SK-MEL-5 (cell line): ENCODE measurements around the gene THSD4. TPM values are rescaled to one million over a fixed set of nuclear protein-coding genes. Genes with fewer than 3 reads are reported as not detected.

Experiments
- DNase-seq: peaks from one replicate; pipeline ENCODE4 v3.0.0-alpha.2; 2016; ENCODE audit warnings: low read depth, low spot score
- in situ Hi-C: cut with HindIII; loops from 2 replicates; pipeline ENCODE4 v1.10.0; 2016; ENCODE audit warnings: low sequenced_read_pairs, high pct_unique_total_duplicates, low pct_unique_long_range_greater_than_20kb
- total RNA-seq: library from RNA; depleted of rRNA; stranded (reverse); fragments of >200 nt; shearing (Covaris generic); gene quantifications from 2 replicates; pipeline ENCODE4 v1.2.3, GENCODE V29; 2014

THSD4 gene
- total RNA-seq, 1 experiment from 2014 or later = 0.50 TPM

- in situ Hi-C loops = no loop called here
- DNase-seq = no peak
Measured at GRCh38 chr15:71279757-71280141, 164.5 kb downstream of the THSD4 start.

GRCh38 chr15:71280206-71280605 lies 164.9 kb downstream of the THSD4 start:
- DNase-seq = no peak
- in situ Hi-C loops = no loop called here

GRCh38 chr15:71281256-71281655 lies 166.0 kb downstream of the THSD4 start:
- in situ Hi-C loops = no loop called here

GRCh38 chr15:71282076-71282475 lies 166.8 kb downstream of the THSD4 start:
- DNase-seq = no peak

More at GRCh38 chr15:71281256-71281655, 166.0 kb downstream of the THSD4 start:
- no peak for DNase-seq

GRCh38 chr15:71288348-71288955 lies 173.2 kb downstream of the THSD4 start:
- in situ Hi-C loops = no loop called here

More at GRCh38 chr15:71282076-71282475, 166.8 kb downstream of the THSD4 start:
- in situ Hi-C loops = no loop called here

GRCh38 chr15:71290002-71290401 lies 174.7 kb downstream of the THSD4 start:
- DNase-seq = no peak
- in situ Hi-C loops = no loop called here

More at GRCh38 chr15:71288348-71288955, 173.2 kb downstream of the THSD4 start:
- DNase-seq = no peak

GRCh38 chr15:71290881-71291635 lies 175.8 kb downstream of the THSD4 start:
- in situ Hi-C loops = no loop called here

GRCh38 chr15:71291723-71292122 lies 176.5 kb downstream of the THSD4 start:
- no peak for DNase-seq
- in situ Hi-C loops = no loop called here

More at GRCh38 chr15:71290881-71291635, 175.8 kb downstream of the THSD4 start:
- no peak for DNase-seq

- no peak for DNase-seq
- in situ Hi-C loops = no loop called here
Measured at GRCh38 chr15:71293723-71294122, 178.5 kb downstream of the THSD4 start.

GRCh38 chr15:71294251-71294910 lies 179.1 kb downstream of the THSD4 start:
- no peak for DNase-seq
- in situ Hi-C loops = no loop called here

- no peak for DNase-seq
- in situ Hi-C loops = no loop called here
Measured at GRCh38 chr15:71294911-71295602, 179.8 kb downstream of the THSD4 start.

- DNase-seq = no peak
- in situ Hi-C loops = no loop called here
Measured at GRCh38 chr15:71295603-71296314, 180.5 kb downstream of the THSD4 start.

- in situ Hi-C loops = no loop called here
- no peak for DNase-seq
Measured at GRCh38 chr15:71296315-71296679, 181.0 kb downstream of the THSD4 start.

GRCh38 chr15:71301958-71302621 lies 186.8 kb downstream of the THSD4 start:
- no peak for DNase-seq
- in situ Hi-C loops = no loop called here

- in situ Hi-C loops = no loop called here
- no peak for DNase-seq
Measured at GRCh38 chr15:71302861-71303410, 187.7 kb downstream of the THSD4 start.

- DNase-seq = no peak
- in situ Hi-C loops = no loop called here
Measured at GRCh38 chr15:71303977-71304376, 188.7 kb downstream of the THSD4 start.

- DNase-seq = no peak
- in situ Hi-C loops = no loop called here
Measured at GRCh38 chr15:71304681-71305080, 189.4 kb downstream of the THSD4 start.
